ENCODE data around the gene COL5A2. TPM values are rescaled to one million over a fixed set of nuclear protein-coding genes. Genes with fewer than 3 reads are reported as not detected.

Gene COL5A2
- total RNA-seq, 2 donors from 2014 or later = 8.2 to 17.6 TPM

- Histone ChIP-seq H3K36me3 (no peaks in the 10 kb centered on the region), H3K4me3 (no peak overlapping the region), H3K4me1 (replicated peaks) (no peaks in the 10 kb centered on the region), H3K9me3 (no peaks in the 10 kb centered on the region), H3K27ac (no peak overlapping the region), H3K27me3 (replicated peaks; ENCODE audit: insufficient read depth) (no peaks in the 10 kb centered on the region)
- DNase-seq (ENCODE audit: low spot score) = no peak
- TF ChIP-seq, protein P1, sequence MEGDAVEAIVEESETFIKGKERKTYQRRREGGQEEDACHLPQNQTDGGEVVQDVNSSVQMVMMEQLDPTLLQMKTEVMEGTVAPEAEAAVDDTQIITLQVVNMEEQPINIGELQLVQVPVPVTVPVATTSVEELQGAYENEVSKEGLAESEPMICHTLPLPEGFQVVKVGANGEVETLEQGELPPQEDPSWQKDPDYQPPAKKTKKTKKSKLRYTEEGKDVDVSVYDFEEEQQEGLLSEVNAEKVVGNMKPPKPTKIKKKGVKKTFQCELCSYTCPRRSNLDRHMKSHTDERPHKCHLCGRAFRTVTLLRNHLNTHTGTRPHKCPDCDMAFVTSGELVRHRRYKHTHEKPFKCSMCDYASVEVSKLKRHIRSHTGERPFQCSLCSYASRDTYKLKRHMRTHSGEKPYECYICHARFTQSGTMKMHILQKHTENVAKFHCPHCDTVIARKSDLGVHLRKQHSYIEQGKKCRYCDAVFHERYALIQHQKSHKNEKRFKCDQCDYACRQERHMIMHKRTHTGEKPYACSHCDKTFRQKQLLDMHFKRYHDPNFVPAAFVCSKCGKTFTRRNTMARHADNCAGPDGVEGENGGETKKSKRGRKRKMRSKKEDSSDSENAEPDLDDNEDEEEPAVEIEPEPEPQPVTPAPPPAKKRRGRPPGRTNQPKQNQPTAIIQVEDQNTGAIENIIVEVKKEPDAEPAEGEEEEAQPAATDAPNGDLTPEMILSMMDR (IDR thresholded peaks at IDR 0.05) = no peak
- no peak for TF ChIP-seq POLR2A (IDR thresholded peaks at IDR 0.05)
- no peak for TF ChIP-seq POLR2AphosphoS5 (IDR thresholded peaks at IDR 0.05)
- intact Hi-C loops (cut with DNase I) = no loop called here
Observed at GRCh38 chr2:188997263-188997662, 182.3 kb downstream of the COL5A2 start.

DNA sequence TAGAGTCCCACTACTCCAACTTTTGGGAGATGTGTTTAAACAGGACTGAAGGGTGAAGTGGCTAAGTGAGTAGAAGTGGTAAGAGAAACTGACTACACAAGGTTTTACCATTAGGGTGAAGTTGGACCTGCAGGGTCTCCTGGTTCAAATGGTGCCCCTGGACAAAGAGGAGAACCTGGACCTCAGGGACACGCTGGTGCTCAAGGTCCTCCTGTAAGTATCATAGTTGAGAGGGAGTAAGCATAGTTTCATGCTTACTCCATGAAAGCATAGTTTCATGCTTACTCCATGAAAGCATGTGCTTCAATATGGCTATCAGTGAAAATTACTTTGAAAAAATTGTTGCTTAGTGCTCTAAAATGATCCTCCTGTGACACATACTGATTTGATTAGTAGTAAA lies 186.3 kb downstream of the COL5A2 start:
- intact Hi-C loops (cut with DNase I) = no loop called here
- no peaks in the 10 kb centered on the region for H3K27me3 ChIP-seq (replicated peaks; ENCODE audit: insufficient read depth)
- no peaks in the 10 kb centered on the region for H3K4me1 ChIP-seq (replicated peaks)
- TF ChIP-seq, protein P1 (IDR thresholded peaks at IDR 0.05) = no peak
- no peak for TF ChIP-seq POLR2A (IDR thresholded peaks at IDR 0.05)
- H3K9me3 ChIP-seq = no peaks in the 10 kb centered on the region
- WGBS = 100% methylated on average over 1 of the region's 1 CpG
- no peak for DNase-seq (ENCODE audit: low spot score)
- no peak overlapping the region for H3K4me3 ChIP-seq
- H3K27ac ChIP-seq = no peak overlapping the region
- no peaks in the 10 kb centered on the region for H3K36me3 ChIP-seq

- Histone ChIP-seq H3K4me1 (replicated peaks) (no peaks in the 10 kb centered on the region), H3K27me3 (replicated peaks; ENCODE audit: insufficient read depth) (no peaks in the 10 kb centered on the region), H3K9me3 (no peaks in the 10 kb centered on the region), H3K27ac (peak overlapping the region in 1 of 2 donors; percentile 5), H3K36me3 (no peaks in the 10 kb centered on the region), H3K4me3 (no peak overlapping the region)
- no peak for DNase-seq (ENCODE audit: low spot score)
- intact Hi-C loops (cut with DNase I) = no loop called here
- TF ChIP-seq POLR2AphosphoS5 (IDR thresholded peaks at IDR 0.05) (no peak), POLR2A (IDR thresholded peaks at IDR 0.05) (no peak)
- TF ChIP-seq, protein P1 (IDR thresholded peaks at IDR 0.05) = no peak
- WGBS = 54% methylated on average over 4 of the region's 4 CpGs
Observed at GRCh38 chr2:188986839-188987238, 192.7 kb downstream of the COL5A2 start.

DNA sequence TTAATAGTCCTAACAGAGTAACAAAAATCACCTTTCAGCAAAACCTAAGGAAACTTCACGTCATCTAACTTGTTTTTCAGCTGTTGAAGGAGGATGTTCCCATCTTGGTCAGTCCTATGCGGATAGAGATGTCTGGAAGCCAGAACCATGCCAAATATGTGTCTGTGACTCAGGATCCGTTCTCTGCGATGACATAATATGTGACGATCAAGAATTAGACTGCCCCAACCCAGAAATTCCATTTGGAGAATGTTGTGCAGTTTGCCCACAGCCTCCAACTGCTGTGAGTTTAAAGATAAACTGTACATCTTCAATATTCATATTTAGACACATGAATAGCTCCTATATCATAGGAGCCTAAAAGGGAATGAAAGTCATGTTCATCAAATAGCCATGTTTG lies 194.9 kb downstream of the COL5A2 start:
- Histone ChIP-seq H3K9me3 (no peaks in the 10 kb centered on the region), H3K4me1 (replicated peaks) (no peaks in the 10 kb centered on the region), H3K36me3 (no peaks in the 10 kb centered on the region), H3K4me3 (no peak overlapping the region), H3K27ac (peak overlapping the region in 1 of 2 donors; percentile 31), H3K27me3 (replicated peaks; ENCODE audit: insufficient read depth) (no peaks in the 10 kb centered on the region)
- no peak for DNase-seq (ENCODE audit: low spot score)
- no peak for TF ChIP-seq POLR2AphosphoS5 (IDR thresholded peaks at IDR 0.05)
- TF ChIP-seq, protein P1 (IDR thresholded peaks at IDR 0.05) = no peak
- no peak for TF ChIP-seq POLR2A (IDR thresholded peaks at IDR 0.05)
- 65% methylated on average over 5 of the region's 5 CpGs for WGBS
- intact Hi-C loops (cut with DNase I) = loop anchor here (2.0 kb wide), 1 partner anchor 462 kb away; no protein-coding TSS in a partner anchor

DNA sequence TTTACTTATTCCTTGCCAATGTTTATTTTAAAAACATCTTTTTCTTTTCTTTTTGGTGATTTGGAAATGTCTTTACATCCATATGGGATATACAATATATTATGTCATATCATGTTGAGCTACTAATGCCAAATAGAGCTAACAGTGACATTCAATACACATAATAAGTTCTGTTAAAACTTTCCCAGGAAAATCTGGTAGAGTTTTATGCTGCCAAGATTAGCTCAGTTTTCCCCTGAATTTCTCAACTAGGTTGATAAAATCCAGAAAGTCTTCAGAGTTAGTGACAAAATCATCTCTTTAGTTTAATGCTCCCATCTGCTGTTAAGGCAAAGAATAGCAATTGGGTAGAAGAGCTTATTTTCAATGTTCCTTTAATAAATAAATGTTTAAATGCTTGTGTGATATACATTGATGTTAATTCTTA lies 195.5 kb downstream of the COL5A2 start:
- Histone ChIP-seq H3K27me3 (replicated peaks; ENCODE audit: insufficient read depth) (no peaks in the 10 kb centered on the region), H3K9me3 (no peaks in the 10 kb centered on the region), H3K27ac (peak overlapping the region in 1 of 2 donors; percentile 31), H3K4me1 (replicated peaks) (no peaks in the 10 kb centered on the region), H3K4me3 (no peak overlapping the region), H3K36me3 (no peaks in the 10 kb centered on the region)
- TF ChIP-seq, protein P1 (IDR thresholded peaks at IDR 0.05) = peak in 1 of 4 experiments; percentile 30
- TF ChIP-seq POLR2AphosphoS5 (IDR thresholded peaks at IDR 0.05) = no peak
- TF ChIP-seq POLR2A (IDR thresholded peaks at IDR 0.05) = no peak
- no peak for DNase-seq (ENCODE audit: low spot score)
- intact Hi-C loops (cut with DNase I) = loop anchor here (2.0 kb wide), 1 partner anchor 461 kb away; no protein-coding TSS in a partner anchor
